ENCODE measurements around the gene CXCR1. TPM values are rescaled to one million over a fixed set of nuclear protein-coding genes. Genes with fewer than 3 reads are reported as not detected.
A peak's percentile ranks its signal among the peaks of the same experiment; 100 is the strongest.
"Not testable (repeated sequence)": the region's sequence is repeated elsewhere in the genome, so short reads cannot be mapped to it uniquely, and the experiment has no call there.

CXCR1 gene
- polyA plus RNA-seq, 1 donor (not counting 4 experiments of a cell fraction or from before 2014, with no cell fraction given) = 14.5 TPM

- Histone ChIP-seq H3K4me1 (ENCODE audit: control insufficient read depth, extremely low read depth, insufficient read depth, low read length) (peaks cover 8% of the 10 kb centered on the region), H3K9me1 (ENCODE audit: control insufficient read depth, extremely low read depth, insufficient read depth, low read length) (no peaks in the 10 kb centered on the region), H3K27me3 (ENCODE audit: control insufficient read depth, extremely low read depth, insufficient read depth, low read length) (no peaks in the 10 kb centered on the region), H3K4me3 (ENCODE audit: control insufficient read depth in 2 of 3, extremely low read depth in 1 of 3, insufficient read depth in 2 of 3, low read depth in 1 of 3, low read length in 3 of 3) (no peak overlapping the region), H3K9ac (ENCODE audit: control insufficient read depth, extremely low read depth, insufficient read depth, low read length) (no peak overlapping the region), H3K4me2 (ENCODE audit: control insufficient read depth, extremely low read depth, insufficient read depth, low read depth, low read length) (no peak overlapping the region), H3K36me3 (ENCODE audit: control insufficient read depth in 2 of 2, extremely low read depth in 1 of 2, insufficient read depth in 2 of 2, low read length in 2 of 2) (no peaks in the 10 kb centered on the region), H3K27ac (ENCODE audit: control insufficient read depth, insufficient read depth, low read length) (no peak overlapping the region), H3K79me2 (ENCODE audit: control insufficient read depth, insufficient read depth, low read length) (no peaks in the 10 kb centered on the region), H3K9me3 (ENCODE audit: control insufficient read depth, low read depth, low read length) (no peaks in the 10 kb centered on the region), H2AFZ (ENCODE audit: control insufficient read depth, low read length) (no peak overlapping the region), H4K20me1 (ENCODE audit: control insufficient read depth, extremely low read depth, insufficient read depth, low read length) (no peaks in the 10 kb centered on the region)
- dilution Hi-C loops (cut with MboI; ENCODE audit: extremely low pct_ligation_motif_present, low sequenced_read_pairs) = no loop called here
- FAIRE-seq (no peak), DNase-seq (ENCODE audit: low read depth, low spot score) (no peak)
- no peak for TF ChIP-seq EZH2 (IDR thresholded peaks at IDR 0.05; ENCODE audit: low read length)
Measured at GRCh38 chr2:218172845-218173244, 6.1 kb upstream of the CXCR1 start.

GRCh38 chr2:218171744-218172143 lies 5.0 kb upstream of the CXCR1 start:
- DNase-seq (ENCODE audit: low read depth, low spot score); H2AFZ ChIP-seq (ENCODE audit: control insufficient read depth, low read length); dilution Hi-C loops (cut with MboI; ENCODE audit: extremely low pct_ligation_motif_present, low sequenced_read_pairs); H3K9ac ChIP-seq (ENCODE audit: control insufficient read depth, extremely low read depth, insufficient read depth, low read length); H4K20me1 ChIP-seq (ENCODE audit: control insufficient read depth, extremely low read depth, insufficient read depth, low read length); FAIRE-seq; H3K9me1 ChIP-seq (ENCODE audit: control insufficient read depth, extremely low read depth, insufficient read depth, low read length); H3K36me3 ChIP-seq (ENCODE audit: control insufficient read depth in 2 of 2, extremely low read depth in 1 of 2, insufficient read depth in 2 of 2, low read length in 2 of 2); H3K79me2 ChIP-seq (ENCODE audit: control insufficient read depth, insufficient read depth, low read length); H3K27me3 ChIP-seq (ENCODE audit: control insufficient read depth, extremely low read depth, insufficient read depth, low read length); H3K27ac ChIP-seq (ENCODE audit: control insufficient read depth, insufficient read depth, low read length); H3K4me3 ChIP-seq (ENCODE audit: control insufficient read depth in 2 of 3, extremely low read depth in 1 of 3, insufficient read depth in 2 of 3, low read depth in 1 of 3, low read length in 3 of 3); H3K4me2 ChIP-seq (ENCODE audit: control insufficient read depth, extremely low read depth, insufficient read depth, low read depth, low read length); H3K9me3 ChIP-seq (ENCODE audit: control insufficient read depth, low read depth, low read length): not testable (repeated sequence)
- peaks cover 19% of the 10 kb centered on the region for H3K4me1 ChIP-seq (ENCODE audit: control insufficient read depth, extremely low read depth, insufficient read depth, low read length)

- no peaks in the 10 kb centered on the region for H3K9me1 ChIP-seq (ENCODE audit: control insufficient read depth, extremely low read depth, insufficient read depth, low read length)
- dilution Hi-C loops (cut with MboI; ENCODE audit: extremely low pct_ligation_motif_present, low sequenced_read_pairs) = no loop called here
- H2AFZ ChIP-seq (ENCODE audit: control insufficient read depth, low read length) = no peak overlapping the region
- DNase-seq (ENCODE audit: low read depth, low spot score) (no peak), FAIRE-seq (peak; percentile 34)
- no peak overlapping the region for H3K27ac ChIP-seq (ENCODE audit: control insufficient read depth, insufficient read depth, low read length)
- H3K4me3 ChIP-seq (ENCODE audit: control insufficient read depth in 2 of 3, extremely low read depth in 1 of 3, insufficient read depth in 2 of 3, low read depth in 1 of 3, low read length in 3 of 3) = no peak overlapping the region
- H3K4me1 ChIP-seq (ENCODE audit: control insufficient read depth, extremely low read depth, insufficient read depth, low read length) = peaks cover 24% of the 10 kb centered on the region
- H3K9me3 ChIP-seq (ENCODE audit: control insufficient read depth, low read depth, low read length) = no peaks in the 10 kb centered on the region
- H3K27me3 ChIP-seq (ENCODE audit: control insufficient read depth, extremely low read depth, insufficient read depth, low read length) = no peaks in the 10 kb centered on the region
- H3K9ac ChIP-seq (ENCODE audit: control insufficient read depth, extremely low read depth, insufficient read depth, low read length) = no peak overlapping the region
- H3K4me2 ChIP-seq (ENCODE audit: control insufficient read depth, extremely low read depth, insufficient read depth, low read depth, low read length) = no peak overlapping the region
- H3K79me2 ChIP-seq (ENCODE audit: control insufficient read depth, insufficient read depth, low read length) = no peaks in the 10 kb centered on the region
- no peaks in the 10 kb centered on the region for H4K20me1 ChIP-seq (ENCODE audit: control insufficient read depth, extremely low read depth, insufficient read depth, low read length)
- TF ChIP-seq CTCF (optimal IDR thresholded peaks at IDR 0.05 in 1 of 3, IDR thresholded peaks at IDR 0.05 in 1 of 3, conservative IDR thresholded peaks at IDR 0.05 in 1 of 3; ENCODE audit: extremely low read depth in 1 of 3, insufficient read depth in 2 of 3, low read length in 3 of 3) = no peak
- TF ChIP-seq EZH2 (IDR thresholded peaks at IDR 0.05; ENCODE audit: low read length) = no peak
- no peaks in the 10 kb centered on the region for H3K36me3 ChIP-seq (ENCODE audit: control insufficient read depth in 2 of 2, extremely low read depth in 1 of 2, insufficient read depth in 2 of 2, low read length in 2 of 2)
Measured at GRCh38 chr2:218169757-218170546, 3.2 kb upstream of the CXCR1 start.

All from keratinocyte (primary cell).